Stomach smooth muscle (tissue), 2 donors: Measurements from ENCODE around the gene ABHD3.

Source experiments
- H3K27ac ChIP-seq: one replicate; pipeline ENCODE4 v1.7.0; 2013; ENCODE audit warnings: mild to moderate bottlenecking, low read length, inconsistent platforms
- H3K27me3 ChIP-seq, 2 donors: one replicate each; pipeline ENCODE4 v1.7.0; 2013; ENCODE audit warnings: low read length in 2 of 2; ENCODE audit not compliant: insufficient read depth in 2 of 2, control insufficient read depth in 1 of 2
- H3K36me3 ChIP-seq, 2 donors: one replicate each; pipeline ENCODE4 v1.7.0; 2013; ENCODE audit warnings: low read length in 2 of 2; ENCODE audit not compliant: control insufficient read depth in 2 of 2, insufficient read depth in 2 of 2
- H3K4me1 ChIP-seq: one replicate; pipeline ENCODE4 v1.7.0; 2013; ENCODE audit warnings: low read length; ENCODE audit not compliant: control insufficient read depth, insufficient read depth
- H3K4me3 ChIP-seq, 2 donors: one replicate each; pipeline ENCODE4 v1.7.0; 2013; ENCODE audit warnings: low read length in 2 of 2
- H3K9ac ChIP-seq, 2 donors: one replicate each; pipeline ENCODE4 v1.7.0; 2013; ENCODE audit warnings: low read length in 2 of 2, mild to moderate bottlenecking in 1 of 2
- H3K9me3 ChIP-seq, 2 donors: one replicate each; pipeline ENCODE4 v1.7.0; 2013; ENCODE audit warnings: low read length in 2 of 2; ENCODE audit not compliant: control insufficient read depth in 2 of 2
- donor health status: healthy.
- donor health status: Pancreatic carcinoma.

Gene ABHD3, protein sequence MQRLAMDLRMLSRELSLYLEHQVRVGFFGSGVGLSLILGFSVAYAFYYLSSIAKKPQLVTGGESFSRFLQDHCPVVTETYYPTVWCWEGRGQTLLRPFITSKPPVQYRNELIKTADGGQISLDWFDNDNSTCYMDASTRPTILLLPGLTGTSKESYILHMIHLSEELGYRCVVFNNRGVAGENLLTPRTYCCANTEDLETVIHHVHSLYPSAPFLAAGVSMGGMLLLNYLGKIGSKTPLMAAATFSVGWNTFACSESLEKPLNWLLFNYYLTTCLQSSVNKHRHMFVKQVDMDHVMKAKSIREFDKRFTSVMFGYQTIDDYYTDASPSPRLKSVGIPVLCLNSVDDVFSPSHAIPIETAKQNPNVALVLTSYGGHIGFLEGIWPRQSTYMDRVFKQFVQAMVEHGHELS

DNA sequence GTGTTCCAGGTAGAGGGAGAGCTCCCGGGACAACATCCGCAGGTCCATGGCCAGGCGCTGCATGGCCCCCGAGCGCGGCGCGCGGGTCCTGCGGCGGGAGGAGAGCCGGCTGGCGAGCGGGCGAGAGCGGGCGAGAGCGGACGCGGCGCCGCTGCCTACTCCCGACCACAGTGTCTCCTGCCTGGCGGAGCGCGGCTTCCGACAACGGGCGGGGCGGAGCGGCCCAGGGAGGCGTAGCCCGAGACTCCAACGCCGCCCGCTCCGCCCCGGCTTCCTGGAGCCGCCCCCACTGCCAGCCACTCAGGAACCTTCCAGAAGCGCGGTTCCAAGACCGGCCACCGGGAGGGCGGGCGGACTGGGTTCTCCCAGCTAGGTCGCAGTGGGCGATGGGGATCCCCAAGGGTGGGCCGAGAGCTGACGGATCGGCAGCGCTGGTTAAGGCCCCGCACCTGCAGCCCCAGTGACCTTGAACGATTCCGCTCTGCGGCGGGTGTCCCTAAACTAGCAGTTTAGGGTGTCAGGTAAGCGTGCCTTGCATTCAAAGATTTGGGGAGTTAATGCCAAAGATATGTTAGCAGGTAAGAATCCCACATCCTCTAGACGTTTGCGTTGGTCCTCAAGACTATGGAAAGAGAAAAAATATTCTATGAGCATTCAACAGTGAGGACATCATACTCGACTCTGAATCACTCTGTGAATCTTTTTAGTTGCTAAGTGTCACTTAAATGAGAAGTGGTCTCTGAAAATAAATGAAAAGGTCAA, at the start of gene ABHD3:
Gene ABHD3, minus strand, starts transcription at position 172 of the 762 bp plus-strand sequence. Its CDS starts 109 bp downstream, at position 63.
- Histone ChIP-seq H3K9me3 (no peaks in the 10 kb centered on the region), H3K27me3 (no peaks in the 10 kb centered on the region), H3K9ac (peak within 1 kb of the TSS; percentile 65 to 81), H3K27ac (peak within 1 kb of the TSS; percentile 67), H3K36me3 (no peaks in the 10 kb centered on the region), H3K4me1 (peaks cover 6% of the 10 kb centered on the region), H3K4me3 (peak within 1 kb of the TSS; percentile 92)

DNA sequence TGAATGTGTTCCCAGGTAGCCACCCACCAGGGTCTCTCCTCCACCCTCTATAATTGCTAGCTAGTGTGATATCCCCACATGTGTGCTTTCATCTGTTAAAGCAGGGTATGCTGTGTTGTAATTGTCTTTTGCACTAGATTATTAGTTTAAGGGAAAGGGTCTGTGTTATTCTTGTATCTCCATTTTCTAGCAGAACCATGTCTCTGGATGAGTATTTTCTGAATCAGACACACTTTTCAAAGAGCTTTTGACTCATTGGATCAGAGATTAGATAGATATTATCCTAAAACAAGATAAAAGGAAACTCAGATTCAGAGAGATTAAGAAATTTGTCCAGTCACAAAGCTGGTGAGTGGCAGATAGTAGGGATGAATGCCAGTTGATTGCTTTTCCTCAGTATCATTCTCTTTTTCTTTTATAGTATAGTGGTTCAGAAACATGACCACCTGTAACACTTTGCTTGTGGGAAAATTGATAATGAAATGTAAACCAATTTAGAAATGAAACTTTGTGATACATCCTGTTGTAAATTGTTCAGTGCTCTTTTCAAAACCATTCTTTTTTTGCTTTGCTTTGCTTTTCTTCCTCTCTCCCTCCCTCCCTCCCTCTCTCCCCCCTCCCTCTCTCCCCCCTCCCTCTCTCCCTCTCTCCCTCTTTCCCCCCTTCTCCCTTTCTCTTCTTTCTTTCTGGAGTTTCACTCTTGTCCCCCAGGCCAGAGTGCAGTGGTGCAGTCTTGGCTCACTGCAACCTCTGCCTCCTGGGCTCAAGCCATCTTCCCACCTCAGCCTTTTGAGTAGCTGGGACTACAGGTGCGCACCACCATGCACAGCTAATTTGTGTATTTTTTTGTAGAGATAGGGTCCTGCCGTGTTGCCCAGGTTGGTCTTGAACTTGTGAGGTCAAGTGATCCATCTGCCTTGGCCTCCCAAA, 43.5 kb upstream of the ABHD3 start:
- no peaks in the 10 kb centered on the region for H3K4me1 ChIP-seq
- H3K36me3 ChIP-seq = no peaks in the 10 kb centered on the region
- H3K4me3 ChIP-seq = no peak overlapping the region
- no peak overlapping the region for H3K9ac ChIP-seq
- H3K27me3 ChIP-seq = no peaks in the 10 kb centered on the region
- no peaks in the 10 kb centered on the region for H3K9me3 ChIP-seq
- no peak overlapping the region for H3K27ac ChIP-seq

DNA sequence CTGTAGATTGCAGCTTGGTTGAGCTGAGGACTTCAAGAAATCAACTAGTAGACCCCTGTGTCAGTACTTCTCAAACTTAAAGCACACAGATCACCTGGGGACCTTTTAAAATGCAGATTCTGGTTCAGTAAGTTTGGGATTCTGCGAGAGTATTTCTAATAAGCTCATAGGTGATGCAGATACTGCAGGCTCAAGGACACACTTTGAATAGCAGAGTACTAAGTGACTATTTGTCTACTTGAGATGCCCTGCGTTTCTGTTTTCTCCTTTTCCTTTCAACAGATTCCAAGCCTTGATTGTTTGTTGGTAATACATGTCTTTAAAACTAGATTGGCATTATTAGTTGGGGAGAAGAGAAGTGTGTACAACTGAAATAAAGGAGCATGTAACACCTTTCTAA, 42.7 kb upstream of the ABHD3 start:
- H3K27me3 ChIP-seq = no peaks in the 10 kb centered on the region
- no peaks in the 10 kb centered on the region for H3K9me3 ChIP-seq
- no peaks in the 10 kb centered on the region for H3K36me3 ChIP-seq
- no peaks in the 10 kb centered on the region for H3K4me1 ChIP-seq
- H3K9ac ChIP-seq = no peak overlapping the region
- H3K27ac ChIP-seq = no peak overlapping the region
- H3K4me3 ChIP-seq = no peak overlapping the region

DNA sequence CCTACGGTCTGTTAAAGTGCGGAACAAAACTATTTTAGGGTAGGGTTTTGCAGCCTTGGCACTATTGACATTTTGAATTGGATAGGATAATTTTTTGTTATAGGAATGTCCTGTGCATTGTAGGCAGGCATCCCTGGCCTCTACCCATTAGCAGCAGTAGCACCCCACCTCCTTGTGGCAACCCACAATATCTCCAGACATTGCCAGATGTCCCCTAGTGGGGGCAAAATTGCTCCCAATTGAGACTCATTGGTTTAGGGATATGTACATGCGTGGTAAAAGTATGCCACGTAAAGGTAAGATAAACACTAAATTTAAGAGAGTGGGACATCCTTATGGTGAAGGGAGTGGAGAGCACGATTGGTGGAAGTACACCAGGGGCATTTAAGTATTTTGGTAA, 40.7 kb upstream of the ABHD3 start:
- no peaks in the 10 kb centered on the region for H3K36me3 ChIP-seq
- H3K27ac ChIP-seq = no peak overlapping the region
- no peaks in the 10 kb centered on the region for H3K9me3 ChIP-seq
- H3K27me3 ChIP-seq = no peaks in the 10 kb centered on the region
- no peak overlapping the region for H3K4me3 ChIP-seq
- H3K4me1 ChIP-seq = peaks cover 7% of the 10 kb centered on the region
- no peak overlapping the region for H3K9ac ChIP-seq

DNA sequence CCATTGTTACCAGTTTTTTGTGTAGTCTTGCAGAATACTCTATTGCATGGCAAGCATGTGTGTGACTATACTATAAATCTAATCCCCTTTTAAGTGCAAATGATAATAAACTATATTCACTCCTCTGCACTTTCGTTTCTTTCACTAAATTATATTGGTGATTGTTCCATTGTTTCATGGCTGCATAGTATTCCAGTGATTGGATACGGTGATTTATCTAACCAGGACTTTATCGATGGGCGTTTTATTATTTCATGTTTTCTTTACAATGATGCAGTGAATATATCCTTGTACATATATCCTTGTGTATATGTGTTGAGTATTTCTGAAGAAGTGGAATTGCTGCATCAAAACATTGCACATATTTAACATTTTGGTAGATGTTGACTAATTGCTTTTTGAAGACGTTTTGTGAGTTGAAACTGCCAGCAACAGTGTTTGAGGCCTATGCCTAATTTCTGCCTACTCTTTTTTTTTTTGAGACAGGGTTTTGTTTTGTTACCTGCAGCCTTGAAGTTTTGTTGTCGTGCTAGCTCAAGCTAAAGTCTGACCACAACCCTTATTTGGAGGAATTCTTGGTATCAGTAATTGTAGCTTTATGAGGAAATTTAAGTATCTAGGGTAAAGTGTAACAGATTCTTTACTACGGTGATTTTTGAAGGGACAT, 38.7 kb upstream of the ABHD3 start:
- Histone ChIP-seq H3K9ac (no peak overlapping the region), H3K27ac (no peak overlapping the region), H3K27me3 (no peaks in the 10 kb centered on the region), H3K4me1 (peaks cover 12% of the 10 kb centered on the region), H3K36me3 (no peaks in the 10 kb centered on the region), H3K4me3 (no peak overlapping the region), H3K9me3 (no peaks in the 10 kb centered on the region)

DNA sequence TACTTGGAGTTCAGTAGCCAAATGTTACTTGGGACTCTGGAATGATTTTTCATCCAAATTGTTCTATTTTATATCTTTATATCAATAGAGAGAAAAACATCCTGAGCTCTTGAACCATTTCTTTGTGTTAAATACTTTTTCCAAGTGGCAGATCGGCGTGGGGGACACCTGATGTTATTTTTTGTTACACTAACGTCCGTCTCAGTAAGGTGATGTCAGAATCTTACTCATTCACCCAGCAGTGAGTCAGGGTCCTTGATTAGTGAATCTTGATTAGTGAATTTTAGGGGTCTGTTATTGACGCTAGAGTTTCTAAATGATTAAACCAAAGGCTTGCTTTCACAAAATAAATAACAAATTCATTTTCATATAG, 37.7 kb upstream of the ABHD3 start:
- no peaks in the 10 kb centered on the region for H3K9me3 ChIP-seq
- peaks cover 12% of the 10 kb centered on the region for H3K4me1 ChIP-seq
- H3K9ac ChIP-seq = peak overlapping the region; percentile 68 to 88
- H3K4me3 ChIP-seq = peak overlapping the region; percentile 84 to 88
- no peak overlapping the region for H3K27ac ChIP-seq
- no peaks in the 10 kb centered on the region for H3K27me3 ChIP-seq
- H3K36me3 ChIP-seq = no peaks in the 10 kb centered on the region

DNA sequence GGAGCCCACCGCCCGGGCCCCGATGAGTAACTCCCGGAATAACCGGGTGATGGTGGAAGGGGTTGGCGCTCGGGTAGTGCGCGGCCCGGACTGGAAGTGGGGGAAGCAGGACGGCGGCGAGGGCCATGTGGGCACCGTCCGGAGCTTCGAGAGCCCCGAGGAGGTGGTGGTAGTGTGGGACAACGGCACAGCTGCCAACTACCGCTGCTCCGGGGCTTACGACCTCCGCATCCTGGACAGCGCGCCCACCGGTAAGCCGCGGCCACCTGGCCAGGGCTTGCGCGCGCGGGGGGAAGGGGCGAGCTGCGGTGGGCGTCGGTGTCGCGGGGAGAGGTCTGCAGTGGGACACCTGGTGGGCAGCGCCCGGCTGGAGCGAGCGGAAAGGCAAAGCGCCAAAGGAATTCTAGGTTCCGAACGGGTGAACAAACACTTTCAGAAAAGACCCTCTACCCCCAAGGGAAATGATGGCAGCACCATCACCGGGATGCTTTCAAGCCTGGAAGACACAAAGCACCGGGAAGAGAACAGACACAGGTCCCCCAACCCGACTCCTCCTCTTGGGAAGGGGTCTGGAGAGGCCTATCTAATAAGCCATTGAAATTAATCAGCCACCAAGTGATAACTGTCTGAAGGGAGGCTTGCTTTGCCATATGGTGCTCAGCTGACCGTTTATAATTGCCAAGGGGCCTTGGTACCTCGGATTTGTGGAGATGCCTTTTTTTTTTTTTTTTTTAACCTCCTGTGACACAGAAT, 37.2 kb upstream of the ABHD3 start:
- no peaks in the 10 kb centered on the region for H3K36me3 ChIP-seq
- H3K9me3 ChIP-seq = no peaks in the 10 kb centered on the region
- H3K4me1 ChIP-seq = peaks cover 12% of the 10 kb centered on the region
- no peaks in the 10 kb centered on the region for H3K27me3 ChIP-seq
- peak overlapping the region; percentile 84 to 88 for H3K4me3 ChIP-seq
- H3K27ac ChIP-seq = peak overlapping the region; percentile 46
- H3K9ac ChIP-seq = peak overlapping the region; percentile 68 to 88

DNA sequence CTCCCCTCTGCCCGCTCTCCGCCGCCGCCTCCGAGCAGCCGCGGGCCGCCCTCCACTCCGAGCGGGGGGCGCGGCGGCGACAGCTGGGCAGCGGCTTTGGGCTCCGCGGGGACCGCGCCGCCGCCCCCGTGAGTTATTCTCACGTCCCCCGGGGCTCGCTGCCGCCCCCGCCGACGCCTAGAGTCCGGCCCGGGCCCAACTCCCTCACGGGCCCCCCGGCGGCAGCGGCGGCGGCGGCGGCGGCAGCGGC, 36.7 kb upstream of the ABHD3 start:
- Histone ChIP-seq H3K9ac (peak overlapping the region in 1 of 2 donors; percentile 88), H3K4me1 (peaks cover 12% of the 10 kb centered on the region), H3K27me3 (no peaks in the 10 kb centered on the region), H3K9me3 (no peaks in the 10 kb centered on the region), H3K27ac (peak overlapping the region; percentile 91), H3K4me3 (peak overlapping the region; percentile 84 to 88), H3K36me3 (no peaks in the 10 kb centered on the region)

DNA sequence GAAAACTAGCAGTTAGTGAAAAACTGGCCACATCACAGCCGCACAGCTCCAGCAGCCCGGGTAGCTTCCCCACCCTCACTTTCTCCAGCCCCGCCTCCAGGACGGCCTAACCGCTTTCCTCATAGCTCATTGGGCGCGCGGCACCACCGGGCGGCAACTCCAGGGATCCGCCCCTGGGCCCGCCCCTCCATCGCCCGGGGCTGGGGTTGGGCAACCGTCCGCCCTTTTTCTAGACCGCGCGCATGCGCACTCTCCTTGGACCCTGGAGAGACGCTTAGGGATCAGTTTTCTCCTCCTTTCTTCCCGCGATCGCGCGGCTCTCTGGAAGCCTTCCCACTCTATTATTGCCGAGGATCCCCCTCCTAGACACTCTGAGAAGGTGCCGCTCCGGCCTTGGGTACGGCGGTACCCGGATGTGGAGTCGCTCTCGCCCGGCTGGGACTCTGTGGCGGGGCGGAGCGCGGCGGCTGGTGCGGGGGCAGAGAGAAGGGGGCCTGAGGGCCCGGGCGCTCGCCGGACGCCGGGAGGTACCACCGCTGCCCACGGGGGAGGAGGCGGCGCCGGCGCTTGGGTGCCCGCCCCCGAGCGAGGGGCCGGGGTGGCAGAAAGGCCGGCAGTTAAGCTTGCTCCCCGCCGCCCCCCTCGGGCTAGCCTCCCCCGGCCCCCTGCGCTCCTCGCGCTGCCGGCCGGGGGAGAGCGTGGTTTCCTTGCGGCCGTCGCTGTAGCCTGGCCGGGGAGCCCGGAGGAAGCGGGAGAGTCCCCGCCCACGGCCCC, 36.2 kb upstream of the ABHD3 start, which contains the start of gene MIB1:
Gene MIB1, plus strand, starts transcription at position 255 of the 774 bp plus-strand sequence. CDS start 792 bp downstream, outside the sequence.
- peaks cover 12% of the 10 kb centered on the region for H3K4me1 ChIP-seq
- peak within 1 kb of the TSS; percentile 91 for H3K27ac ChIP-seq
- no peaks in the 10 kb centered on the region for H3K9me3 ChIP-seq
- H3K36me3 ChIP-seq = no peaks in the 10 kb centered on the region
- no peaks in the 10 kb centered on the region for H3K27me3 ChIP-seq
- H3K9ac ChIP-seq = peak within 1 kb of the TSS; percentile 88 to 89
- H3K4me3 ChIP-seq = peak within 1 kb of the TSS; percentile 84 to 88
